Mononuclear cell (primary cell): Measurements from ENCODE around the gene KCNJ18. TPM values are rescaled to one million over a fixed set of nuclear protein-coding genes. Genes with fewer than 3 reads are reported as not detected.
"Not testable (repeated sequence)": the region's sequence is repeated elsewhere in the genome, so short reads cannot be mapped to it uniquely, and the experiment has no call there.

Source experiments
- H3K27me3 ChIP-seq: 2 replicates; pipeline ENCODE4 v1.6.0; 2011; ENCODE audit warnings: low read length, control low read depth; ENCODE audit not compliant: insufficient read depth
- H3K4me1 ChIP-seq: 2 replicates; pipeline ENCODE4 v1.5.1; 2011; ENCODE audit warnings: mild to moderate bottlenecking, low read length, control low read depth; ENCODE audit not compliant: insufficient read depth
- H3K4me3 ChIP-seq: 2 replicates; pipeline ENCODE4 v1.5.1; 2011; ENCODE audit warnings: mild to moderate bottlenecking, low read length, moderate library complexity
- H3K9me3 ChIP-seq: 2 replicates; pipeline ENCODE4 v1.5.1; 2011; ENCODE audit warnings: low read depth, mild to moderate bottlenecking, control low read depth, low read length
- total RNA-seq: library from RNA; depleted of rRNA; stranded (reverse); fragments of >200 nt; gene quantifications from one replicate; pipeline ENCODE4 v1.2.3, GENCODE V29; 2012

The KCNJ18 gene
- total RNA-seq = not detected

DNA sequence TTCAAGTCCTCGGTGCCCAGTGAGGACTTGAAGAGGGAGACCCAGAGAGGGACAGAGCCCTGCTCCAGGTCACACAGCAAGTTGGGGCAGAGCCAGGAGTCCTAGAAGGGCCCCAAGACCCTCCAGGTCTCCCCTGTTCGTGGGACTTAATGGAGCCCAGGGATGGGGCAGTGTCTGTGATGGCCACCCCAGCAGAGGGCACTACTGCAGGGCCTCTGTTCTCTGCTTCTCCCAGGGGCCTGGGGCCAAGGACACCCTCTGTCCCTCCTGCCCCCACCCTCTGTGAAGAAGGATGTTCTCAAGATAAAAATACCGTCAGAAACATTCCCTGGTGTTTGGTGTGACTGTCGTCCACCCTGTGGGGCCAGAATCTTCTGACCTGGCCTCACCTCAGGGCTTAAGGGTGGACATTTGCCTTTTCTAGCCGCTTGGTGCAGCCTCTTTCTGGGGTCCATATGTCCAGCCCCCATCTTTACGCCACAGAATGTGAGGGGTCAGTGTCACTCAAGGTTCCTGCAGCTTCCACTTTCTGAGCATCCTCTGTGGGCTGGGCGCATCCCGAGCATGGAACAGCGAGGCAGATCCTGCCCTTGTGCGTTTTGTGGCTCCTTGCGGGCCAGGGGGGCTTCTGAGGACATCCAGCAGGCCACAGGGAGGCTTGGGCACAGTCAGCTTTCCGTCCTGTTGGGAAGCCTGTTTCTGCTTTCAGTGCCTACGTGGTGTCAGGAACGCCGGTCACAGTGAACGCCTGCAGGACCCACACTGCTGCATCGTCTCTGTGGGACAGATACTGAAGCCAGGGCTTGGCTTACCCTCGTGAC, at the start of gene KCNJ18:
TSS of gene KCNJ18 (plus strand) at position 641 of the 821 bp plus-strand sequence. CDS start 10,264 bp downstream, outside the sequence.
- H3K4me1 ChIP-seq, H3K9me3 ChIP-seq, H3K27me3 ChIP-seq, H3K4me3 ChIP-seq: not testable (repeated sequence)

DNA sequence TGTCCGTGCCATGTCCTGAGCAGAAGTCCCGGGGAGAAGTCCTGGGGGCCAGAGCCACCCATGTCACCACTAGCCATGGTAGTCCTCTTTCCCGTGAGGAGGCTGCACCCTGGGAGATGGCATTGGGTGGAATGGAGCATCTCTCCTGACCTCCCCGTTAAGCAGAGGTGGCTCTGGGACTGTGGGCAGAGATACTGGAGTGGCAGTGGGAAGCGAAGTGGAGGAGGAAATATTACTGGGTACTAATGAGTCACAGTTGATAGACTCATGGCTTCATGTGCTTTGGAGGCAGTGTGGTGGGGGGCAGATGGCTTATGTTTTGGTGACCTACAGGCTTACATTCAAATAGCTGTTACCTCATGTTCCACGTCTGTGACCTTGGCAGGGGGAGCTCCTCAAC, 44.2 kb upstream of the KCNJ18 start:
- not testable (repeated sequence) for H3K4me1 ChIP-seq, H3K9me3 ChIP-seq, H3K27me3 ChIP-seq, H3K4me3 ChIP-seq

DNA sequence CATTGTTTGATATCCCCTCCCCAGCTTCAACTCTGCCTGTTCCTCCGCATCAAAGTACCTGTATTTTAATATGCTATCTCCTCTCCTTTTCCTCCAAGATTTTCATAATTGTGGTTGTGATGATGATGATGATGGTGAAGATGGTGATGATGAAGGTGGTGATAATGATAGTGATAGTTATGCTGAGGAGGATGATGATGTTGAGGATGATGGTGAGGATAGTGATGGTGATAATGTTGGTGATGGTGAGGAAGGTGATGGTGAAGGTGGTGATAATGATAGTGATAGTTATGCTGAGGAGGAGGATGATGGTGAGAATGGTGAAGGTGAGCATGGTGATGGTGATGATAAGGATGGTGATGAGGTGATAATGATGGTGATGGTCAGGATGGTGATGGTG, 42.3 kb upstream of the KCNJ18 start:
- H3K9me3 ChIP-seq = not testable (repeated sequence)

DNA sequence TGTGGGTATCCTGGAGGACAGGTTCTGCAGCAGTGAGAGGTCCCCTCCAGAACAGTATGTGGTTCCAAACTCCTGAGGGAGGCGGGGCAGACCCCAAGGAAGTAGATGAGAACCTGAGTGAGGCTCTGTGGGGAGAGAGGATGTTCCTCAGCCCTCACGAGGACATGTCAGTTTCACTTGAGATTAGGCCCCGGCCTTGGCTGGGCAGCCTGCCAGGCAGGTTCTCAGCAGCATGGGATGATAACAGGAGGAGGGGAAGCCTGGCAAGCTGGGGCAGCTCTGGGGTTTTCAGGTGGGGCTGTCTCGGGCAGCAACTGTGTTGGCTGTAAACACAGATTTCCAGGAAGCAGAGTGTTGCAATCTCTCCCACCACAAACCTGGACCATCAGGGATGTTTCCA, 40.3 kb upstream of the KCNJ18 start:
- H3K4me3 ChIP-seq, H3K27me3 ChIP-seq, H3K9me3 ChIP-seq: not testable (repeated sequence)

More for the DNA sequence above, 42.3 kb upstream of the KCNJ18 start:
- not testable (repeated sequence) for H3K4me1 ChIP-seq, H3K27me3 ChIP-seq, H3K4me3 ChIP-seq

DNA sequence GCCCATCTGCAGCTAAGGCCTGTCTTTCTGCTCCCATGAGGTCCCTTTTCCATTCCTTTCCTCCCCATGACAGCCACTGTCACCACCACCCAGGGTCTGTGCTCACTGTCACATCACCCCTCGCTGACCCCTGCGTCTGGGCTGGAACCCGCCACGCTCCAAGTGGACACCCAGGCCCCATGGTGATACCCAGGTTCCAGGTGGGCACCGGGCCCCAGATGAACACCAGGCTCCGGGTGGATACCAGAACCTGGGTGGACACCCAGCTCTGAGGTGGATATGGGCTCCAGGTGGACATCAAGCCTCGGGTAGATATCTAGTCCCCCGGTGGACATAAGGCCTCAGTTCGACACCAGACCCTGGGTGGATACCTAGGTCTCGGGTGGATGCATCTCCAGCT, 39.1 kb upstream of the KCNJ18 start:
- H3K4me3 ChIP-seq, H3K9me3 ChIP-seq, H3K4me1 ChIP-seq, H3K27me3 ChIP-seq: not testable (repeated sequence)

More for the DNA sequence above, 40.3 kb upstream of the KCNJ18 start:
- not testable (repeated sequence) for H3K4me1 ChIP-seq

DNA sequence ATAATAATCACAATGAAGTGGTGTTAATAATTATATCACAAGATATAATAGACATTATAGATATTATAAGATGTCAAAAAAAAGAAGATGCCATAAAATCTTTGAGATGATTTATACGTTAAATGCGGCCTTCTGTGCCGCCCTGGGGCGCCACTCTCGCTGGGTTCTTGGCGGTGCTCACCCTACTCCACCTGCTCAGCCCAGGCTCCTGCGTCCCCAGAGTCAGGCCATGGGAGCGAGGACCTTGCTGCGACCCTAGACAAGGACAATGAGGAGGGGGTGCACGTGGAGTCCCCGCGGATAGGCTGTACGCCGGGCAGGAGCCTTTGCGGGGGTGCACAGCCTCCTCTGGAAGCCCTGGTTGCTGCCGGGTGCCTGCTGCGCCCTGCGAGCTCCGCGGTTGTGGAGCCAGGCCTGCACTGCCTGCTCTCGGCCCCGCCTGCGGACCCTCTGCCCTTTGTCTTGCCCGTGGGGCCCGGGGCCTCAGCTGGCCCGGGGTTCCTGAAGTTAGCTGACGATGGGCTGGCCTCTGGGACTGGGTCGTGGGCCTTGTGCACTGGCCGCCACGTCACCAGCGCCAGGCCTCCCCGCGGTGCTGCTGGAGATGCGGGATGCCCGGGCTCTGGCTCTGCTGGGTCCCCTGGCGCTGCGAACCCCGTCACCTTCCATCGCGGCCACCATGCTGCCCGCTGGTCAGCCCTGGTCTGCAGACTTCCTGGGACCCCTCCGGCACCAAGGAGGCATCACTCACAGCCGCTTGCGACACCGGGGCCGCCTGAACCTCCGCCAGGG, 35.6 kb upstream of the KCNJ18 start:
- H3K27me3 ChIP-seq, H3K4me1 ChIP-seq, H3K4me3 ChIP-seq, H3K9me3 ChIP-seq: not testable (repeated sequence)

DNA sequence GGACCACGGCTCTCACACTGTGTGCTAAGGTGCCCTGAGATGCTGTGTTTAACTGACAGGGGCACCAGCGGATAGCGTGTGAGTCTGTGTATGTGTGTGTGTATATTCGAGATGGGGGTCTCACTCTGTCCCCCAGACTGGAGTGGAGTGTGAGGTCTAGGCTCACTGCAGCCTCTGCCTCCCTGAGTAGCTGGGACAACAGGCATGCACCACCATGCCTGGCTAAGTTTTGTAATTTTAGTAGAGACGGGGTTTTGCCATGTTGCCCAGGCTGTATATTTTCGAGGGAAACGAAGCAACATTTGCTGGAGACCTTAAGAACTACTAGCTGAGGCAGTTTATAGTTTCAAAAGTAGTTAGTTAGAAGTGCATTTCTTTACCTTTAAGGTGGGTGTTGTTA, 32.7 kb upstream of the KCNJ18 start:
- H3K4me3 ChIP-seq, H3K9me3 ChIP-seq, H3K4me1 ChIP-seq, H3K27me3 ChIP-seq: not testable (repeated sequence)

DNA sequence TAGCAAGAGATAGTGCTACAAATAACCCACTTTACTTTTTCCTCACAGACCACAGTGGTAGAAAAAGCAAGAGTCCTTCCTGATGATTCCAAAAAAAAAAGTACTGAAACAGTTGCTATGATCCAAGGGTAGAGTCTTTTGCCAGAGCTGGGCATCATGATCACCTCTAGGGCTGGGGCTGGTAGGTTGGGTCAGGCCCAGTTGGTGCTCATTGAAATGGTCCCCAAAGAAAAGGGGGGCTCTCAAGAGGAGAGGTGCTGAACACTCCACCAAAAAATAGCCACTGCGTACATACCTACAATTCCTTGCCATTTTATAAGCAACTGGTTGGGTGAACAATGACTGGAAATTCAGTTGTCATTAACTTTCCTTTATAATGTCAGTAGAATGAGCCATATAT, 30.9 kb upstream of the KCNJ18 start:
- H3K4me3 ChIP-seq, H3K4me1 ChIP-seq, H3K9me3 ChIP-seq, H3K27me3 ChIP-seq: not testable (repeated sequence)

DNA sequence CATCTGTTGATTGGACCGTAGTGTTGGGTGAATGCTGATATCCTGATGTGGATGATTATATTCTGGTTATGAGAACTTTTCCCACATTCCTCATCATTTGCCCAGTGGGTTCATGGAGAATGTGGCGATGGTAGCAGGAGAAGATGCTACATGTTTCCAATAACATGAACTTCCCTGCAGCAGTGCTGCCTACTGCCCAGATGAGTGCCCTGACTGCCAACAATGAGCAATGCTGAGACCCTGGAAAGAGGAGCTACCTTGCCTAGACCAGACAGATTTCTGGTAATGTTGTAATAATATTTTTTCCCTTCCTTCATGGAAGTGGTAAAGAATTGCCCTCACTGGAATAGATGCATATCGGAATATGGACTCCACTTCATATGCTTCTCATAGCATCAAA, 29.2 kb upstream of the KCNJ18 start:
- H3K9me3 ChIP-seq, H3K4me3 ChIP-seq: not testable (repeated sequence)

DNA sequence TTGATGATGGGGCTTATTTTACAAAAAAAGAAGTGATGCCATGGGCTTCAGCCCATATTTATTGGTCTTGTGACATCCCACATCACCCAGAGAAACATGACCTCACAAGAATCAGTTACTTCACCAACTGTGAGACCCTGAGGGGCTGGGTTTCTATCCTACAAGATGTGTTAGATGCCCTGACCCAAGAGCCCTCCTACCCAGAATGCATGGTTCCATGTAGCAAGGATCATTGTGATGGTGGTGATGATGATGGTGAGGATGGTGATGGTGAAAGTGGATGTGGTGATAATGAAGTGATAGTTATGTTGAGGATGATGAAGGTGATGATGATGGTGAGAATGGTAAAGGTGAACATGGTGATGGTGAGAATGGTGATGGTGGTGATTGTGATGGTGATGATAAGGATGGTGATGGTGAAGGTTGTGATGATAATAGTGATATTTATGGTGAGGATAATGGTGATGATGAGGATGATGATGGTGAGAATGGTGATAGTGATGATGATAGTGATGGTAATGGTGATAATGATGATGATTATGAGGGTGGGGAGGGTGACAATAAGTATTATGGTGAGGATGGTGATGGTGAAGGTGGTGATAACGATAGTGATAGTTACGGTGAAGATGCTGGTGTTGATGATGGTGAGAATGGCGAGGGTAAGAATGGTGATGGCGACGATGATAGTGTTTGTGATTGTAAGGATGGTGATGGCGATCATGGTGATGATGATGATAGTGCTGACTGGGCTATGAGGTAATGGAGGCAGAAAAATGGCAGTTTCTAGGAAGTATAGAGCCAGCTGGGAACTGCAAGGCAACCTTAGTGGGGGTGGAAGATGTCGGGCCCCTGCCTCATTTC, 28.5 kb upstream of the KCNJ18 start:
- not testable (repeated sequence) for H3K9me3 ChIP-seq, H3K4me3 ChIP-seq, H3K27me3 ChIP-seq, H3K4me1 ChIP-seq

More for the DNA sequence above, 29.2 kb upstream of the KCNJ18 start:
- H3K27me3 ChIP-seq, H3K4me1 ChIP-seq: not testable (repeated sequence)

DNA sequence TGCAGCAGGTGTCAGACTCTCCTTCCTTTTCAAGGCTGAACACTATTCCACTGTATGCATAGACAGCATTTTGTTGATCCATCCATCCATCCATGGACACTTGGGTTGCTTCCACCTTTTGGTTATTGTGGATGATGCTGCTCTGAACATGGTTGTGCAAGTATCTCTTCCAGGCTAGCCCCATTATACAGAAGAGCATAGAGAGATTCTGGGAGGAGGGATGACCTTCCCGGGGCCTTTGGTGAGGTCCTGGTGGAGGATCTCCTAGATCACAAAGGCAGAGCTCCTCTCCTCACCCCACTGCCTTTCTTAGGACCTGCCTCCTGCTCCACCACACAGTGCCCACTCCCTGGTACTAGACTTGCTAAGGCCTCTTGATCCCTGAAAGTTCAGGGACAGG, 27.2 kb upstream of the KCNJ18 start:
- H3K27me3 ChIP-seq, H3K4me1 ChIP-seq, H3K4me3 ChIP-seq, H3K9me3 ChIP-seq: not testable (repeated sequence)

DNA sequence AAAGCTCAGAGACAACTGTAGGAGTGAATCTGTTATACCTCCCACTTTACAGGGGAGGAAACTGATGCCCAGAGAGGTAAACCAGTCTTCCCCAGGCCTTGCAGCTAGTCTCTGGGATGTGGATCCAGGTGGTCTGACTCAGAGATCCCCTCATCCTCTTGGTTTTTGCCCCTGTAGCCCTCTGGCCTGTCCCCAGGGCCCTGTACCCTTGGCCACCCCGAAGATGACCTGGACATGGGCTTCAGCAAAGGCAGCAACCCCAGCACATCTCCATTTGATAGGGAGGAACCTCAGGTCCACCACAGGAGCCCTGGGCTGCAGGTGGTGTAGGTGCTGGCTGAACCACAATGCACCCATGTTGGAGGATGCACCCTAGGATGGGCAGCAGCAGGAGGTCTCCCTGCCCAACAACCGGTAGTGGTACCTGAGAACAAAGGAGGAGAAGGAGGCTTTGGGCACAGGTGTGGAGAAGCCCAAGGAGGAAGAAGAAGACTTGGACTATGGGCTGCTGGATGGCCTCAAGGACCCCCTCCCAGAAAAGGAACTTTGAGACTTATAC, 26.3 kb upstream of the KCNJ18 start:
- H3K27me3 ChIP-seq, H3K4me3 ChIP-seq, H3K9me3 ChIP-seq, H3K4me1 ChIP-seq: not testable (repeated sequence)

DNA sequence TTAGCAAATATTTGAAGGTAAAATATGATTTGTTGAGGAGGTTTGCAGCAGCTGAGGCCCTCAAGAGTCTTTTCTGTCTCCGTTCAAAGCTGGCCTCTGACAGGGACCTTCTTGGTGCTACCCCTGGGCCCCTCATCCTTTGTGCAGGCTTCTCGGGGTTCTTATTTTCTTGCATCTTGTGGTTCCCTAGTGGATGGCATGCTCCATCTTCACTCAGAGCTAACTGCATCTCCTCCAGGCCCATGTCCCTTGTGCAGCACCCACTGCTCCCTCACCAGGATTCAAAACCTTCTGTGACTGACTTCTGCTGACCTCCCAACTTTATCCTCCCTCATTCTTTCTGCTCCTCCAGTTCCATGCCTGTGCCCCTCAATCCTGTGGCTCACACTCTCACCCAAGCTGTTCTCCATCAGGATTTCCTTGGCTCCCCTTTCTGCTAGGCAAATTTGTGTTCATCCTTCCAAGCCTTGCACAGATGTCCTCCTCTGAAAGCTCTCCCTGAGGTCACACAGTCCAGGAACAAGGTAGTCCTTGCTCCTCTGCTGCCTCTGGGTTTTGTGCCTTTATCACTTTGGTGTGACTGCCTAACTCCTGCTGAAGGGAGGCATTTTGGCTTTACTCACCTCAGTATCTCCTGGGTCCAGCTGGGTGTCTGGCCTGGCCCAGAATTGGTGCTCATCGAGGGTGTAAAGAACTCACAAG, 25.5 kb upstream of the KCNJ18 start:
- not testable (repeated sequence) for H3K4me3 ChIP-seq, H3K27me3 ChIP-seq, H3K4me1 ChIP-seq, H3K9me3 ChIP-seq

DNA sequence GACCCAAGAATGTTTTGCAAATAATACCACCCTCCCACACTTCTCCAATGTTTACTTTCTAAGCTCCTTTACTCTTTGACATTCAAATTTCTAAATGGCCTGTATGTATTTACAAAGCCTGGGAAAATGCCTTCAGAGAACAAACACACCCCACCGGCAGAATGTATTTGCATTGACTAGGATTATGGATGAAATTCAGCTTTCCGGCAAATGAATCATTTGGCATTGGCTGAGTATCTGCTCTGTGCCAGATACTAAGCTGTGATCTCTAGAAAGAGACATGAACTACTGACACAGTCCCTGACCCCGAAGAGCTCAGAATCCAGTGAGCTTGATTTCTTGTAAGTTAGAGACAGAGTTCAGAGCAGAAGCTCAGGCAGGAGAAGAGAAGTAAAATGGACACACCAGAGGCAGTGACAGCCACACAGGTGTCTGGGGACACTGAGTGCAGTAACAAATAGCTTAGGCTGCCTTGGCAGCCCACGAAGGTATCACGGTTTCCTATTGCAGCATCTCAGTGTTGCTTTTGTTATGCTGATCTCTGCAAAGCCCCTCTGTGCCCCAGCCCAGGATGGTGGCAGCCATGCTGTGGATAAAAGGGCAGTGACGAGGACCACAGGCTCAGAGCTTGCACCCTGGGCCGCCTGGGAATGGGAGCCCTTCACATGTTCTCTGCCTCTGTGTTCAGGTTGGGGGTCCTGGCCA, 24.8 kb upstream of the KCNJ18 start:
- not testable (repeated sequence) for H3K4me1 ChIP-seq, H3K4me3 ChIP-seq, H3K9me3 ChIP-seq, H3K27me3 ChIP-seq
